NCI-H510A (cell line): ENCODE measurements around the gene DNAJC4.
A peak's percentile ranks its signal among the peaks of the same experiment; 100 is the strongest.

ENCODE experiments used
- DNase-seq: peaks from one replicate; lab custom pipeline; 2025; lab: John Stamatoyannopoulos, UW

DNAJC4 gene

GRCh38 chr11:64258356-64258755 lies 28.0 kb downstream of the DNAJC4 start:
- no peak for DNase-seq

- no peak for DNase-seq
Measured at GRCh38 chr11:64258946-64259532, 28.7 kb downstream of the DNAJC4 start.

GRCh38 chr11:64259533-64260067 lies 29.3 kb downstream of the DNAJC4 start:
- DNase-seq: no peak

GRCh38 chr11:64260147-64260708 lies 29.9 kb downstream of the DNAJC4 start:
- no peak for DNase-seq

- DNase-seq: no peak
Measured at GRCh38 chr11:64261556-64262080, 31.3 kb downstream of the DNAJC4 start.

- DNase-seq: no peak
Measured at GRCh38 chr11:64262271-64263002, 32.1 kb downstream of the DNAJC4 start.

- no peak for DNase-seq
Measured at GRCh38 chr11:64263021-64263946, 32.9 kb downstream of the DNAJC4 start.

- no peak for DNase-seq
Measured at GRCh38 chr11:64263947-64264317, 33.6 kb downstream of the DNAJC4 start.

- no peak for DNase-seq
Measured at GRCh38 chr11:64264371-64264852, 34.1 kb downstream of the DNAJC4 start.

- no peak for DNase-seq
Measured at GRCh38 chr11:64265176-64266160, 35.1 kb downstream of the DNAJC4 start.

GRCh38 chr11:64266339-64266738 lies 36.0 kb downstream of the DNAJC4 start:
- no peak for DNase-seq

- no peak for DNase-seq
Measured at GRCh38 chr11:64267207-64267945, 37.0 kb downstream of the DNAJC4 start.

- no peak for DNase-seq
Measured at GRCh38 chr11:64268025-64268892, 37.9 kb downstream of the DNAJC4 start.

- DNase-seq: no peak
Measured at GRCh38 chr11:64268893-64269539, 38.7 kb downstream of the DNAJC4 start.

GRCh38 chr11:64269540-64270220 lies 39.3 kb downstream of the DNAJC4 start:
- DNase-seq: peak; percentile 99

- no peak for DNase-seq
Measured at GRCh38 chr11:64275031-64275800, 44.9 kb downstream of the DNAJC4 start.

GRCh38 chr11:64275841-64276240 lies 45.5 kb downstream of the DNAJC4 start:
- DNase-seq: no peak
